NB4 (cell line): ENCODE results near the gene ZSCAN16.
"Not testable (repeated sequence)": the region's sequence is repeated elsewhere in the genome, so short reads cannot be mapped to it uniquely, and the experiment has no call there.

Experiments used
- MAX ChIP-seq: IDR thresholded peaks from 2 replicates; pipeline ENCODE4 v1.6.1; 2011; ENCODE audit warnings: low read depth, low read length
- MYC ChIP-seq: IDR thresholded peaks from 2 replicates; pipeline ENCODE4 v1.6.1; 2011; ENCODE audit warnings: low read depth, low read length
- POLR2A ChIP-seq: IDR thresholded peaks from 2 replicates; pipeline ENCODE4 v1.6.1; 2011; ENCODE audit warnings: mild to moderate bottlenecking; ENCODE audit not compliant: insufficient read length; ENCODE audit errors: extremely low read depth
- TF ChIP-seq, protein P1 (sequence below): IDR thresholded peaks from one replicate; pipeline ENCODE4 v1.5.1; 2012; ENCODE audit warnings: low read depth, low read length

GRCh38 chr6:28102222-28102621, 22.2 kb upstream of the ZSCAN16 start:
- not testable (repeated sequence) for TF ChIP-seq POLR2A, MYC, MAX
- TF ChIP-seq, protein P1, sequence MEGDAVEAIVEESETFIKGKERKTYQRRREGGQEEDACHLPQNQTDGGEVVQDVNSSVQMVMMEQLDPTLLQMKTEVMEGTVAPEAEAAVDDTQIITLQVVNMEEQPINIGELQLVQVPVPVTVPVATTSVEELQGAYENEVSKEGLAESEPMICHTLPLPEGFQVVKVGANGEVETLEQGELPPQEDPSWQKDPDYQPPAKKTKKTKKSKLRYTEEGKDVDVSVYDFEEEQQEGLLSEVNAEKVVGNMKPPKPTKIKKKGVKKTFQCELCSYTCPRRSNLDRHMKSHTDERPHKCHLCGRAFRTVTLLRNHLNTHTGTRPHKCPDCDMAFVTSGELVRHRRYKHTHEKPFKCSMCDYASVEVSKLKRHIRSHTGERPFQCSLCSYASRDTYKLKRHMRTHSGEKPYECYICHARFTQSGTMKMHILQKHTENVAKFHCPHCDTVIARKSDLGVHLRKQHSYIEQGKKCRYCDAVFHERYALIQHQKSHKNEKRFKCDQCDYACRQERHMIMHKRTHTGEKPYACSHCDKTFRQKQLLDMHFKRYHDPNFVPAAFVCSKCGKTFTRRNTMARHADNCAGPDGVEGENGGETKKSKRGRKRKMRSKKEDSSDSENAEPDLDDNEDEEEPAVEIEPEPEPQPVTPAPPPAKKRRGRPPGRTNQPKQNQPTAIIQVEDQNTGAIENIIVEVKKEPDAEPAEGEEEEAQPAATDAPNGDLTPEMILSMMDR = not testable (repeated sequence)
